Measurements from ENCODE around the gene ETDB. TPM values are rescaled to one million over a fixed set of nuclear protein-coding genes. Genes with fewer than 3 reads are reported as not detected.

ETDB gene
- not detected in 2 replicates for total RNA-seq

GRCh38 chrX:135120056-135120576 is at the start of gene ETDB:
ETDB (minus strand) TSS chrX:135120526; CDS start chrX:135119261, 1,265 bp downstream.

Other genes with a start within 250 kb of the ETDB start
- gene MOSPD1, start 205.3 kb downstream of the ETDB start, total RNA-seq = 49.4 and 61.8 TPM in 2 replicates
- 5.7 and 7.4 TPM in 2 replicates for gene SMIM10, start 129.5 kb downstream of the ETDB start, total RNA-seq
- gene RTL8B, start 98.0 kb downstream of the ETDB start, total RNA-seq = 2.9 and 4.1 TPM in 2 replicates
- 45.9 and 46.7 TPM in 2 replicates for gene RTL8C, start 88.2 kb downstream of the ETDB start, total RNA-seq
- gene RTL8A, start 68.4 kb downstream of the ETDB start, total RNA-seq = 4.1 and 4.6 TPM in 2 replicates
- gene SMIM10L2B, start 21.8 kb downstream of the ETDB start, total RNA-seq = 0.63 and 1.0 TPM in 2 replicates
- not detected in 2 replicates for gene CT55, start 50.9 kb upstream of the ETDB start, total RNA-seq
- gene ETDA, start 131.5 kb upstream of the ETDB start, total RNA-seq = not detected in 2 replicates
- not detected in 2 replicates for gene ETDC, start 189.0 kb upstream of the ETDB start, total RNA-seq
- 9.0 and 12.6 TPM in 2 replicates for gene ZNF75D, start 223.6 kb upstream of the ETDB start, total RNA-seq
- gene ZNF449, start 224.3 kb upstream of the ETDB start, total RNA-seq = 4.7 and 10.2 TPM in 2 replicates

Data from bronchial smooth muscle cell (primary cell).